Peyer's patch (tissue), 4 donors: ENCODE data around the gene SAMMSON. TPM values are rescaled to one million over a fixed set of nuclear protein-coding genes. Genes with fewer than 3 reads are reported as not detected.

Experiments used
- DNase-seq, 3 donors: peaks; one replicate each; pipeline ENCODE4 v3.0.0-alpha.2; 2017 to 2019
- H3K27ac ChIP-seq, 4 donors: fragments of 200-600 bp; sonication (generic); one replicate each; pipeline ENCODE4 v1.5.1; 2016 to 2019
- H3K27me3 ChIP-seq, 2 donors: fragments of 200-600 bp; sonication (generic); one replicate each; pipeline ENCODE4 v1.5.1; 2019
- H3K36me3 ChIP-seq, 3 donors: fragments of 200-600 bp; sonication (generic); one replicate each; pipeline ENCODE4 v1.5.1; 2016 to 2019
- H3K4me1 ChIP-seq, 4 donors: fragments of 200-600 bp; sonication (generic); one replicate each; pipeline ENCODE4 v1.5.1; 2016 to 2019
- H3K4me3 ChIP-seq, 4 donors: fragments of 200-600 bp; sonication (generic); 1 replicate in 3 of 4; 2 replicates in 1 of 4; pipeline ENCODE4 v1.5.1; 2016 to 2019; ENCODE audit warnings: mild to moderate bottlenecking in 1 of 4
- H3K9me3 ChIP-seq, 4 donors: fragments of 200-600 bp; sonication (generic); one replicate each; pipeline ENCODE4 v1.5.1; 2016 to 2019; ENCODE audit warnings: mild to moderate bottlenecking in 1 of 4
- POLR2A ChIP-seq, 2 donors: fragments of 450-650 bp; IDR thresholded peaks; one replicate each; pipeline ENCODE4 v1.5.1; 2017; ENCODE audit warnings: antibody characterized with exemption in 2 of 2, mild to moderate bottlenecking in 2 of 2, moderate library complexity in 2 of 2
- total RNA-seq, 4 donors: library from RNA; depleted of rRNA; stranded (reverse); fragments of >200 nt; gene quantifications; one replicate each; pipeline ENCODE4 v1.1.0, GENCODE V29; 2016
- TF ChIP-seq, protein P1 (sequence below), 6 experiments: fragments of 450-650 bp in 4 of 6; fragments of 200-600 bp in 2 of 6; sonication (generic) in 1 of 6; IDR thresholded peaks; one replicate each; pipeline ENCODE4 v1.5.1; 2017 to 2019; ENCODE audit warnings: antibody characterized with exemption in 6 of 6, mild to moderate bottlenecking in 3 of 6, moderate library complexity in 1 of 6

SAMMSON gene
- total RNA-seq, 4 donors from 2014 or later = not detected

DNA sequence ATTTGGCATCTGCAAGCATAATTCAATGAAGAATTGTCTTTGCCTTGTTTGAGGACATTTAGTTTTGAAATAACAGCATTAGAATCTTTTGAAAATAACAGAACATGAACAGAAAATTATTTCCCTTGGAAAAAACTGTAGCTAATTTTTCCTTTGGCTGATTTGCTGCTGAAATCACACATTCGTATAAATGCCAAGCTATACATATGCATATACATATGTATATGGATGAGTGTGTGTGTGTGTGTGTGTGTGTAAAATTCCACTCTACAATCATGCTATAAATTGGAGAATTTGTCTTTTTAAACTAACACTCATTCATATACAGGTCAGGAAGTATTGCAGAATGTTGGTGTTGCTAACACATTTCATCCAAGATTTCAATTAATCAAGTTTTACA lies 57.9 kb downstream of the SAMMSON start:
- TF ChIP-seq POLR2A (IDR thresholded peaks at IDR 0.05) = no peak
- TF ChIP-seq, protein P1, sequence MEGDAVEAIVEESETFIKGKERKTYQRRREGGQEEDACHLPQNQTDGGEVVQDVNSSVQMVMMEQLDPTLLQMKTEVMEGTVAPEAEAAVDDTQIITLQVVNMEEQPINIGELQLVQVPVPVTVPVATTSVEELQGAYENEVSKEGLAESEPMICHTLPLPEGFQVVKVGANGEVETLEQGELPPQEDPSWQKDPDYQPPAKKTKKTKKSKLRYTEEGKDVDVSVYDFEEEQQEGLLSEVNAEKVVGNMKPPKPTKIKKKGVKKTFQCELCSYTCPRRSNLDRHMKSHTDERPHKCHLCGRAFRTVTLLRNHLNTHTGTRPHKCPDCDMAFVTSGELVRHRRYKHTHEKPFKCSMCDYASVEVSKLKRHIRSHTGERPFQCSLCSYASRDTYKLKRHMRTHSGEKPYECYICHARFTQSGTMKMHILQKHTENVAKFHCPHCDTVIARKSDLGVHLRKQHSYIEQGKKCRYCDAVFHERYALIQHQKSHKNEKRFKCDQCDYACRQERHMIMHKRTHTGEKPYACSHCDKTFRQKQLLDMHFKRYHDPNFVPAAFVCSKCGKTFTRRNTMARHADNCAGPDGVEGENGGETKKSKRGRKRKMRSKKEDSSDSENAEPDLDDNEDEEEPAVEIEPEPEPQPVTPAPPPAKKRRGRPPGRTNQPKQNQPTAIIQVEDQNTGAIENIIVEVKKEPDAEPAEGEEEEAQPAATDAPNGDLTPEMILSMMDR (IDR thresholded peaks at IDR 0.05) = no peak
- Histone ChIP-seq H3K36me3 (no peaks in the 10 kb centered on the region), H3K27ac (no peak overlapping the region), H3K9me3 (no peaks in the 10 kb centered on the region), H3K4me1 (no peaks in the 10 kb centered on the region), H3K4me3 (no peak overlapping the region), H3K27me3 (no peaks in the 10 kb centered on the region)
- DNase-seq = no peak

DNA sequence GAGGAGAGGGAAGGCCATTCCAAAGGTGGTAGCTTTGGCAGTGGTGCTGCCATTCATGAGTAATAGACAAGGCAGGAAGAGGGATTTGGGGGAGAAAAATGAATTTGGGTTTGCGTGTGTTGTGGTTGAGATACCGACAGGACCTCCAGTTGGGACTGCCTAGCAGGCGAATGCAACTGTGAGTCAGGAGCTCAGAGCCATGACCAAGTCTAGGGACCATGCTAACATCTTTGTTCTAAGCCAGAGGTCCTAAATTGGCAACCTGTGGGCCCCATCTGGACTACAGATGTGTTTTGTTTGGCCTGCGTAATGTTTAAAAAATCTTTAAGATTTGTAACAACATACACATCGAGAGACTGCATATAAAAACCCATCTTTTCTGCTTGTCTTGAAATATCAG lies 61.6 kb downstream of the SAMMSON start:
- Histone ChIP-seq H3K9me3 (no peaks in the 10 kb centered on the region), H3K27me3 (no peaks in the 10 kb centered on the region), H3K27ac (no peak overlapping the region), H3K36me3 (no peaks in the 10 kb centered on the region), H3K4me3 (no peak overlapping the region), H3K4me1 (no peaks in the 10 kb centered on the region)
- DNase-seq = no peak
- no peak for TF ChIP-seq POLR2A (IDR thresholded peaks at IDR 0.05)
- TF ChIP-seq, protein P1 (IDR thresholded peaks at IDR 0.05) = no peak

DNA sequence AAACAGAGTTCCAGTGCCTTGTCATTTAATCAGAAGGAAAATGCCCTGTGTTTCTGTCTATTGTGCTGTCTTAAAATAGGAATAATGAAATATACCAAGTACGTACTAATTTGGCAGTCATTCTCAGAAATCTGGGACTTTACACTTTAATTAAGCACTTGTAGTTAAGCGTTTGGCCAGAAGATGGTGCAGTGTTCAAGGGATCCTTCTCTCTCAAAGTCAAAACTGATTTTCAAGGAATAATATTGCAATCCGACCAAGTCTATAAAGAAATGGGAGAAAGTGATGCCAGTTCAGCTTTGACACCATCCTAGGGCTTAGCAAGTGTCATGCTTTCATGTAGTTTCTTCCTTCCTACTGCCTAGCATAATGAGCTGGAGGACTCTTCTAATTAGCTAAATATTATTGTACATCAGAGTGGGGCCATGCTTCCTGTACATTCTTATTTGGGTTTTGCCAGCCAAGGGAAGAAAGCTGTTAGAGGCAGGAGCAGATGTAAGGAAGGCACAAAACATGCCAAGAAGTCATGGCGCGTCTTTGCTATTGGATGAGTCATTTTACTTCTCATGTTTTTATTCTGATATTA lies 64.8 kb downstream of the SAMMSON start:
- Histone ChIP-seq H3K4me3 (no peak overlapping the region), H3K4me1 (no peaks in the 10 kb centered on the region), H3K27ac (no peak overlapping the region), H3K27me3 (no peaks in the 10 kb centered on the region), H3K9me3 (no peaks in the 10 kb centered on the region), H3K36me3 (no peaks in the 10 kb centered on the region)
- TF ChIP-seq POLR2A (IDR thresholded peaks at IDR 0.05) = no peak
- TF ChIP-seq, protein P1 (IDR thresholded peaks at IDR 0.05) = peak in 5 of 6 experiments; percentile 19 to 64 (median 61)
- peak in 1 of 3 donors; percentile 47 for DNase-seq

DNA sequence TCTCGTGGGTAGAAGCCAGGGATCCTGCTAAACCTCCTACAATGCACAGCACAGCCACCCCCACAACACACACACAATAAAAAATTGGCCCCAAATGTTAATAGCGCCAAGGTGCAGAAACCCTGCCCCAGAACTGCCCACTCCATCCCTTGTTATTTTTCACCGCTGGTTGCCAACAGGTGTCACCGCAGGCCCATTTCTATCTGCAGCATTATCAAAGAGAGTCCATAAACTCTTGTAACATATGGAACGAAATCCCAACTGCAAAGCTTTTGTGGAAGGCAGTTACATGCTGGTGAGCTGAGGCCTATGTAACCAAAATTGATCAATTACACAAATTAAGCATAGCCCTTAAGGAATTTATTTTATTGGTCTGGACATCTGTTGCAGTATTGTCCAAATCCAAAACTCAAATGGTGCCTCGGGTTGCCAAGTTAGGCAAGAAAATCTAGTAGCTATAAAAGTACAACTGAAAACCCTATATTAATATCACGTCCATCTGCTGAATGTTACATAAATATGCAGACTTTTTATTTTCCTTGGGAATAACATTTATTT lies 66.2 kb downstream of the SAMMSON start:
- Histone ChIP-seq H3K36me3 (no peaks in the 10 kb centered on the region), H3K27ac (no peak overlapping the region), H3K9me3 (no peaks in the 10 kb centered on the region), H3K27me3 (no peaks in the 10 kb centered on the region), H3K4me3 (no peak overlapping the region), H3K4me1 (no peaks in the 10 kb centered on the region)
- no peak for DNase-seq
- TF ChIP-seq, protein P1 (IDR thresholded peaks at IDR 0.05) = peak in 1 of 6 experiments; percentile 6
- no peak for TF ChIP-seq POLR2A (IDR thresholded peaks at IDR 0.05)

DNA sequence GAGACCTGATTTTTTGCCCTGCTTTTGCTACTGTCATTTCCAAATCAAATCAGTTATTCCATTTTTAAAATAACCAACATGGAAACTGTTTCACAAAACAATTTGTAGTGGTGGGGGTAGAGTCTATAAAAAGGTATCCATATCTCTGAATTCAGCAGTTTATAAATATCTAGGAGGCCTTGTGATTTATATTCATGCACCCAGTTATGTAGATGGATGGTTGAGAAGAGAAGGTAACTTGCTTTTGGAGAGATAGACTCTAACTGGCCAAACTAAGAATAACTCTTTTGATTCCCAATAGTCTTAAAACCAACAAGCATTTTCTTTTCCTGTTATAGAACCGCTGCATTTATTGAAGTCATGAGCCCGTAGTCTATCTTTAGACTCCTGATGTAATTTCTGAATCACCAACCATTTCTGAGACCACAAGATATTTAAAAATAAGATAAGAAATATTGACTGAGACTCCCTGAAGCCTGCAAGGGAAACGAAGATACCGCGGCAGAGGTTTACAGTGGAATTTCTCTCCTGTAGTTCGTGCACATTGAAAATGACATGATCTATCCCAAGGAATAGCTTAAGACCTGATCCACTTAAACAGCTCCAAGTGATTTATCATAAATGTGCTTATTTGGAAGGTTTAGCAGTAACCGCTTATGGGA lies 68.5 kb downstream of the SAMMSON start:
- H3K36me3 ChIP-seq = no peaks in the 10 kb centered on the region

More for the DNA sequence above, 68.5 kb downstream of the SAMMSON start:
- H3K27ac ChIP-seq = no peak overlapping the region
- H3K4me1 ChIP-seq = no peaks in the 10 kb centered on the region
- no peak overlapping the region for H3K4me3 ChIP-seq
- H3K9me3 ChIP-seq = no peaks in the 10 kb centered on the region
- no peak for DNase-seq
- H3K27me3 ChIP-seq = no peaks in the 10 kb centered on the region
- TF ChIP-seq, protein P1 (IDR thresholded peaks at IDR 0.05) = no peak
- no peak for TF ChIP-seq POLR2A (IDR thresholded peaks at IDR 0.05)
